ENCODE results near the gene IL23A. TPM values are rescaled to one million over a fixed set of nuclear protein-coding genes. Genes with fewer than 3 reads are reported as not detected.

Gene IL23A
- 0.13 TPM in 1 of 2 replicates, not detected in the other for total RNA-seq

GRCh38 chr12:56338308-56339157 is at the start of gene IL23A:
TSS of gene IL23A (plus strand) at chr12:56338884. CDS start at chr12:56339045, 161 bp downstream.

GRCh38 chr12:56299853-56300643 is 38.6 kb upstream of the IL23A start, which contains the start of gene CS:
TSS of gene CS (minus strand) at chr12:56300330. CDS start at chr12:56300201, 129 bp downstream.

GRCh38 chr12:56315622-56316473 is 22.8 kb upstream of the IL23A start, which contains the start of gene CNPY2:
TSS of gene CNPY2 (minus strand) at chr12:56315988. CDS start at chr12:56315217, 771 bp downstream.

GRCh38 chr12:56333679-56334489 is 4.8 kb upstream of the IL23A start, which contains the start of gene PAN2:
TSS of gene PAN2 (minus strand) at chr12:56334000. CDS start at chr12:56333094, 906 bp downstream.

GRCh38 chr12:56359851-56360767 is 21.4 kb downstream of the IL23A start, which contains the start of gene STAT2:
TSS of gene STAT2 (minus strand) at chr12:56360107. CDS start at chr12:56356571, 3,536 bp downstream.

GRCh38 chr12:56362130-56363059 is 23.7 kb downstream of the IL23A start, which contains the start of gene APOF:
TSS of gene APOF (minus strand) at chr12:56362857. CDS start at chr12:56362745, 112 bp downstream.

Other genes starting within 250 kb of the IL23A start
- gene PA2G4, start 234.3 kb upstream of the IL23A start, total RNA-seq = 183 and 202 TPM in 2 replicates
- gene RPL41, start 222.3 kb upstream of the IL23A start, total RNA-seq = 2,181 and 3,254 TPM in 2 replicates
- 2.5 and 3.0 TPM in 2 replicates for gene ZC3H10, start 220.6 kb upstream of the IL23A start, total RNA-seq
- gene ESYT1, start 210.6 kb upstream of the IL23A start, total RNA-seq = 247 and 287 TPM in 2 replicates
- gene MYL6B, start 186.3 kb upstream of the IL23A start, total RNA-seq = 75.2 and 78.8 TPM in 2 replicates
- 4,496 and 4,852 TPM in 2 replicates for gene MYL6, start 180.5 kb upstream of the IL23A start, total RNA-seq
- gene SMARCC2, start 149.4 kb upstream of the IL23A start, total RNA-seq = 40.6 and 44.5 TPM in 2 replicates
- 46.2 and 57.4 TPM in 2 replicates for gene RNF41, start 117.0 kb upstream of the IL23A start, total RNA-seq
- gene NABP2, start 114.5 kb upstream of the IL23A start, total RNA-seq = 41.6 and 57.6 TPM in 2 replicates
- gene SLC39A5, start 108.8 kb upstream of the IL23A start, total RNA-seq = not detected in 2 replicates
- 17.7 and 18.9 TPM in 2 replicates for gene ANKRD52, start 80.5 kb upstream of the IL23A start, total RNA-seq
- gene COQ10A, start 71.9 kb upstream of the IL23A start, total RNA-seq = 7.4 and 9.2 TPM in 2 replicates
- gene CS, start 38.6 kb upstream of the IL23A start, total RNA-seq = 156 and 157 TPM in 2 replicates
- gene CNPY2, start 22.9 kb upstream of the IL23A start, total RNA-seq = 107 and 108 TPM in 2 replicates
- gene PAN2, start 4.9 kb upstream of the IL23A start, total RNA-seq = 5.5 and 7.4 TPM in 2 replicates
- 50.8 and 60.7 TPM in 2 replicates for gene STAT2, start 21.2 kb downstream of the IL23A start, total RNA-seq
- not detected in 2 replicates for gene APOF, start 24.0 kb downstream of the IL23A start, total RNA-seq
- gene TIMELESS, start 110.5 kb downstream of the IL23A start, total RNA-seq = 21.9 and 23.5 TPM in 2 replicates
- gene MIP, start 115.8 kb downstream of the IL23A start, total RNA-seq = not detected in 2 replicates
- 2.0 and 2.4 TPM in 2 replicates for gene SPRYD4, start 129.7 kb downstream of the IL23A start, total RNA-seq
- gene GLS2, start 149.3 kb downstream of the IL23A start, total RNA-seq = not detected in 2 replicates
- 35.1 and 41.6 TPM in 2 replicates for gene RBMS2, start 182.9 kb downstream of the IL23A start, total RNA-seq

Data from mammary microvascular endothelial cell (primary cell).